ENCODE data around the gene ZNF646. TPM values are rescaled to one million over a fixed set of nuclear protein-coding genes. Genes with fewer than 3 reads are reported as not detected.
A peak's percentile ranks its signal among the peaks of the same experiment; 100 is the strongest.

ZNF646 gene
- total RNA-seq, 1 experiment from 2014 or later = 26.8 TPM

DNA sequence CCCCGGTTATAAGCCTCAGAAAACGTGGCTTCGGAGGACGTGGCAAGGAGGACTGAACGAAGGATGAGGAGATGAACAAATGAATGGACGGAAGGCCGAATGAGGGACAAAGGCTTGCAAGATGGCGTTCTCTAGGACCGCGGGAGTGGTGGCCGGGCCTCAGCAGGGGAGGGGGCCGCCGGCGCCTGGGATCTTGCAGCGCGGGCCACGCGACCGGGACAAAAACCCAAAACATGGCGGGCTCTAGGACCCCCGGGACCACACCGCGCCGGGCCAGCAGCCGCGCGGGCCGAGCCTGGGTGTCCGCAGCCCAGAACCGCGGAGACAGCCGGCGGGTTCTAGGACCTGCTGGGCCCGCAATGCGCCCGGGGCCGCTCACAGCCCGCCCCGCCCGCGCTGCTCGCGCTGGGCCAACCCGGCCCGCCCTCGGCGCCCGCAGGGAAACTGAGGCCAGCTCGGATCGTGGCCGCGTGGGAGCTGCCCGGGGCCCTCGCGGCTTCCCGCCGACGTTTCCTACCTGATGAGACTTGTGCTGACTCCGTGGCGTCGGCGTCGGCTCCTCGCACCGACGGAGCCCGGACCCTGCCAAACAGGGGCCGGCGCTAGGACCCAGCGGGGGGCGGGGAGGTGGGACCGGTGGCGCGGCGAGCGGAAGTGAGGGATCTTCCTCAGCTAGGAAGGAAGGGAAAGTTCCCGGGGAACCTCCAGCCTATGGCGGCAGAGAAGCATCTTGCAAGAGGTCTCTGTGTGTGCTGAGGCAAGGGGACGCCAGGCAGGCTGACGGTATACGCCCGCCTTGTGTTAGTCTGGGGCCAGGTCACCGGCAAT, 866 bp upstream of the ZNF646 start:
- in situ Hi-C loops (cut with HindIII; ENCODE audit: low pct_unique_long_range_greater_than_20kb, low sequenced_read_pairs) = no loop called here
- peak overlapping the region; percentile 97 for H3K27ac ChIP-seq (ENCODE audit: low read length)
- POLR2A ChIA-PET = interaction anchor here (0.6 kb wide), 1 partner anchor 107 kb away, joined by 7 read pairs; no protein-coding TSS in a partner anchor
- H3K36me3 ChIP-seq (ENCODE audit: control insufficient read depth, insufficient read depth, low read length) = peaks cover 10% of the 10 kb centered on the region
- BruUV-seq (replicated peaks) = no TSS peak
- peak; percentile 89 for ATAC-seq
- no peak for TF ChIP-seq TCF7L2 (IDR thresholded peaks at IDR 0.05; ENCODE audit: low read depth, low read length)
- TF ChIP-seq POLR2AphosphoS5 (IDR thresholded peaks at IDR 0.05; ENCODE audit: low read depth, low read length) = peak; percentile 13; the same call in 1 of the 2 replicates
- TF ChIP-seq, protein P1, sequence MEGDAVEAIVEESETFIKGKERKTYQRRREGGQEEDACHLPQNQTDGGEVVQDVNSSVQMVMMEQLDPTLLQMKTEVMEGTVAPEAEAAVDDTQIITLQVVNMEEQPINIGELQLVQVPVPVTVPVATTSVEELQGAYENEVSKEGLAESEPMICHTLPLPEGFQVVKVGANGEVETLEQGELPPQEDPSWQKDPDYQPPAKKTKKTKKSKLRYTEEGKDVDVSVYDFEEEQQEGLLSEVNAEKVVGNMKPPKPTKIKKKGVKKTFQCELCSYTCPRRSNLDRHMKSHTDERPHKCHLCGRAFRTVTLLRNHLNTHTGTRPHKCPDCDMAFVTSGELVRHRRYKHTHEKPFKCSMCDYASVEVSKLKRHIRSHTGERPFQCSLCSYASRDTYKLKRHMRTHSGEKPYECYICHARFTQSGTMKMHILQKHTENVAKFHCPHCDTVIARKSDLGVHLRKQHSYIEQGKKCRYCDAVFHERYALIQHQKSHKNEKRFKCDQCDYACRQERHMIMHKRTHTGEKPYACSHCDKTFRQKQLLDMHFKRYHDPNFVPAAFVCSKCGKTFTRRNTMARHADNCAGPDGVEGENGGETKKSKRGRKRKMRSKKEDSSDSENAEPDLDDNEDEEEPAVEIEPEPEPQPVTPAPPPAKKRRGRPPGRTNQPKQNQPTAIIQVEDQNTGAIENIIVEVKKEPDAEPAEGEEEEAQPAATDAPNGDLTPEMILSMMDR (IDR thresholded peaks at IDR 0.05) = no peak
- no peak for TF ChIP-seq SIN3A (IDR thresholded peaks at IDR 0.05; ENCODE audit: borderline replicate concordance, insufficient read depth, low read depth, low read length)
- H3K4me1 ChIP-seq (ENCODE audit: control insufficient read depth, insufficient read depth, low read length) = peaks cover 10% of the 10 kb centered on the region; the same call in 1 of the 2 replicates
- peak overlapping the region; percentile 99 for H3K4me3 ChIP-seq (ENCODE audit: low read depth in 2 of 2, low read length in 2 of 2)
- intact Hi-C loops (cut with micrococcal nuclease; ENCODE audit: unreplicated experiment) = no loop called here
- CTCF ChIA-PET = interaction anchor here (1.5 kb wide), 1 partner anchor 89 kb away, joined by 3 read pairs; no protein-coding TSS in a partner anchor
- no peaks in the 10 kb centered on the region for H3K27me3 ChIP-seq (ENCODE audit: control insufficient read depth, insufficient read depth, low read length)
- H3K9me3 ChIP-seq (ENCODE audit: control insufficient read depth, insufficient read depth, low read depth, low read length) = no peaks in the 10 kb centered on the region
- DNase-seq (ENCODE audit: low read depth, low spot score) = peak; percentile 30

DNA sequence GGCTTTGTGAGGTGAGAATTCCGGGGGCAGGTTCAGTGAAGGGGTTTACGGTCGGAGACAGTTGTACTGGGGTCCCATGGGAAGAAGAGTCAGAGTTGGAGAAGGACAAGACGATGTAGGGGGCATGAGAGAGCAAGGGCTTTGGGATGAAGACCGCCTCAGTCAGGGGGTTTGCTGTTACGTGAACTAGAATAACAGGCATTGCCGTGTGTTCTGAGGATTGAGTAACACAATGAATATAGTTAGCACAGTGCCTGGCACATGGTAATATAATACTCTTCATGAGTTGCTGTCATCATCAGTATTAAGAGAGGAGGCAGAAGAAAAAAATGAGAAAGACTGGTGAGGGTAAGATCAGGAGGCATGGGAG, 577 bp downstream of the ZNF646 start:
- Histone ChIP-seq H3K27ac (ENCODE audit: low read length) (peak overlapping the region; percentile 97), H3K4me1 (ENCODE audit: control insufficient read depth, insufficient read depth, low read length) (peaks cover 10% of the 10 kb centered on the region; the same call in 1 of the 2 replicates), H3K36me3 (ENCODE audit: control insufficient read depth, insufficient read depth, low read length) (peaks cover 10% of the 10 kb centered on the region), H3K9me3 (ENCODE audit: control insufficient read depth, insufficient read depth, low read depth, low read length) (no peaks in the 10 kb centered on the region), H3K27me3 (ENCODE audit: control insufficient read depth, insufficient read depth, low read length) (no peaks in the 10 kb centered on the region), H3K4me3 (ENCODE audit: low read depth in 2 of 2, low read length in 2 of 2) (peak overlapping the region; percentile 99)
- POLR2A ChIA-PET = no interaction called here
- in situ Hi-C loops (cut with HindIII; ENCODE audit: low pct_unique_long_range_greater_than_20kb, low sequenced_read_pairs) = no loop called here
- CTCF ChIA-PET = interaction anchor here (0.7 to 1.5 kb wide), 2 partner anchors 67 to 90 kb away, joined by 3 to 7 read pairs; no protein-coding TSS in a partner anchor
- no TSS peak for BruUV-seq (replicated peaks)
- TF ChIP-seq SIN3A (IDR thresholded peaks at IDR 0.05; ENCODE audit: borderline replicate concordance, insufficient read depth, low read depth, low read length) (no peak), TCF7L2 (IDR thresholded peaks at IDR 0.05; ENCODE audit: low read depth, low read length) (no peak), POLR2AphosphoS5 (IDR thresholded peaks at IDR 0.05; ENCODE audit: low read depth, low read length) (no peak)
- TF ChIP-seq, protein P2, sequence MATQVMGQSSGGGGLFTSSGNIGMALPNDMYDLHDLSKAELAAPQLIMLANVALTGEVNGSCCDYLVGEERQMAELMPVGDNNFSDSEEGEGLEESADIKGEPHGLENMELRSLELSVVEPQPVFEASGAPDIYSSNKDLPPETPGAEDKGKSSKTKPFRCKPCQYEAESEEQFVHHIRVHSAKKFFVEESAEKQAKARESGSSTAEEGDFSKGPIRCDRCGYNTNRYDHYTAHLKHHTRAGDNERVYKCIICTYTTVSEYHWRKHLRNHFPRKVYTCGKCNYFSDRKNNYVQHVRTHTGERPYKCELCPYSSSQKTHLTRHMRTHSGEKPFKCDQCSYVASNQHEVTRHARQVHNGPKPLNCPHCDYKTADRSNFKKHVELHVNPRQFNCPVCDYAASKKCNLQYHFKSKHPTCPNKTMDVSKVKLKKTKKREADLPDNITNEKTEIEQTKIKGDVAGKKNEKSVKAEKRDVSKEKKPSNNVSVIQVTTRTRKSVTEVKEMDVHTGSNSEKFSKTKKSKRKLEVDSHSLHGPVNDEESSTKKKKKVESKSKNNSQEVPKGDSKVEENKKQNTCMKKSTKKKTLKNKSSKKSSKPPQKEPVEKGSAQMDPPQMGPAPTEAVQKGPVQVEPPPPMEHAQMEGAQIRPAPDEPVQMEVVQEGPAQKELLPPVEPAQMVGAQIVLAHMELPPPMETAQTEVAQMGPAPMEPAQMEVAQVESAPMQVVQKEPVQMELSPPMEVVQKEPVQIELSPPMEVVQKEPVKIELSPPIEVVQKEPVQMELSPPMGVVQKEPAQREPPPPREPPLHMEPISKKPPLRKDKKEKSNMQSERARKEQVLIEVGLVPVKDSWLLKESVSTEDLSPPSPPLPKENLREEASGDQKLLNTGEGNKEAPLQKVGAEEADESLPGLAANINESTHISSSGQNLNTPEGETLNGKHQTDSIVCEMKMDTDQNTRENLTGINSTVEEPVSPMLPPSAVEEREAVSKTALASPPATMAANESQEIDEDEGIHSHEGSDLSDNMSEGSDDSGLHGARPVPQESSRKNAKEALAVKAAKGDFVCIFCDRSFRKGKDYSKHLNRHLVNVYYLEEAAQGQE (IDR thresholded peaks at IDR 0.05; ENCODE audit: insufficient read depth in 1 of 2, low read depth in 2 of 2, low read length in 1 of 2) = no peak
- TF ChIP-seq, protein P1 (IDR thresholded peaks at IDR 0.05) = no peak
- DNase-seq (ENCODE audit: low read depth, low spot score) (no peak), ATAC-seq (no peak)
- intact Hi-C loops (cut with micrococcal nuclease; ENCODE audit: unreplicated experiment) = loop anchor here (1.0 kb wide), 1 partner anchor 22 kb away; no protein-coding TSS in a partner anchor

All from Panc1 (cell line).